Measurements from ENCODE around the gene SERPINB6. TPM values are rescaled to one million over a fixed set of nuclear protein-coding genes. Genes with fewer than 3 reads are reported as not detected.
"Not testable (repeated sequence)": the region's sequence is repeated elsewhere in the genome, so short reads cannot be mapped to it uniquely, and the experiment has no call there.

SERPINB6 gene
- total RNA-seq, 1 experiment from 2014 or later = 131 TPM

GRCh38 chr6:2931970-2932748 is 39.2 kb downstream of the SERPINB6 start:
- H3K4me3 ChIP-seq (ENCODE audit: low read depth in 2 of 2, low read length in 2 of 2) = no peak overlapping the region
- H3K4me1 ChIP-seq (ENCODE audit: control insufficient read depth, insufficient read depth, low read length) = no peaks in the 10 kb centered on the region
- POLR2A ChIA-PET = no interaction called here

GRCh38 chr6:2931055-2931454 is 40.3 kb downstream of the SERPINB6 start:
- H3K27me3 ChIP-seq (ENCODE audit: control insufficient read depth, insufficient read depth, low read length) = peaks cover 3% of the 10 kb centered on the region; the same call in 1 of the 2 replicates
- intact Hi-C loops (cut with micrococcal nuclease; ENCODE audit: unreplicated experiment) = no loop called here
- no peak overlapping the region for H3K27ac ChIP-seq (ENCODE audit: low read length)
- no peak overlapping the region for H3K4me3 ChIP-seq (ENCODE audit: low read depth in 2 of 2, low read length in 2 of 2)
- no peaks in the 10 kb centered on the region for H3K36me3 ChIP-seq (ENCODE audit: control insufficient read depth, insufficient read depth, low read length)
- no peaks in the 10 kb centered on the region for H3K4me1 ChIP-seq (ENCODE audit: control insufficient read depth, insufficient read depth, low read length)
- CTCF ChIA-PET = interaction anchor here (0.8 to 2.2 kb wide), 4 partner anchors 54 to 140 kb away, joined by 3 to 20 read pairs (median 4); no protein-coding TSS in a partner anchor
- H3K9me3 ChIP-seq (ENCODE audit: control insufficient read depth, insufficient read depth, low read depth, low read length) = no peaks in the 10 kb centered on the region
- in situ Hi-C loops (cut with HindIII; ENCODE audit: low pct_unique_long_range_greater_than_20kb, low sequenced_read_pairs) = loop anchor here (5.0 kb wide), 1 partner anchor 39 kb away; no protein-coding TSS in a partner anchor
- no peak for ATAC-seq
- POLR2A ChIA-PET = no interaction called here
- no TSS peak for BruUV-seq (replicated peaks)
- TF ChIP-seq SIN3A (IDR thresholded peaks at IDR 0.05; ENCODE audit: borderline replicate concordance, insufficient read depth, low read depth, low read length) (no peak), POLR2AphosphoS5 (IDR thresholded peaks at IDR 0.05; ENCODE audit: low read depth, low read length) (no peak), REST (IDR thresholded peaks at IDR 0.05; ENCODE audit: insufficient read depth in 1 of 2, low read depth in 2 of 2, low read length in 1 of 2) (no peak), TCF7L2 (IDR thresholded peaks at IDR 0.05; ENCODE audit: low read depth, low read length) (no peak)
- TF ChIP-seq, protein P1, sequence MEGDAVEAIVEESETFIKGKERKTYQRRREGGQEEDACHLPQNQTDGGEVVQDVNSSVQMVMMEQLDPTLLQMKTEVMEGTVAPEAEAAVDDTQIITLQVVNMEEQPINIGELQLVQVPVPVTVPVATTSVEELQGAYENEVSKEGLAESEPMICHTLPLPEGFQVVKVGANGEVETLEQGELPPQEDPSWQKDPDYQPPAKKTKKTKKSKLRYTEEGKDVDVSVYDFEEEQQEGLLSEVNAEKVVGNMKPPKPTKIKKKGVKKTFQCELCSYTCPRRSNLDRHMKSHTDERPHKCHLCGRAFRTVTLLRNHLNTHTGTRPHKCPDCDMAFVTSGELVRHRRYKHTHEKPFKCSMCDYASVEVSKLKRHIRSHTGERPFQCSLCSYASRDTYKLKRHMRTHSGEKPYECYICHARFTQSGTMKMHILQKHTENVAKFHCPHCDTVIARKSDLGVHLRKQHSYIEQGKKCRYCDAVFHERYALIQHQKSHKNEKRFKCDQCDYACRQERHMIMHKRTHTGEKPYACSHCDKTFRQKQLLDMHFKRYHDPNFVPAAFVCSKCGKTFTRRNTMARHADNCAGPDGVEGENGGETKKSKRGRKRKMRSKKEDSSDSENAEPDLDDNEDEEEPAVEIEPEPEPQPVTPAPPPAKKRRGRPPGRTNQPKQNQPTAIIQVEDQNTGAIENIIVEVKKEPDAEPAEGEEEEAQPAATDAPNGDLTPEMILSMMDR (IDR thresholded peaks at IDR 0.05) = no peak
- DNase-seq (ENCODE audit: low read depth, low spot score) = no peak

More at GRCh38 chr6:2931970-2932748, 39.2 kb downstream of the SERPINB6 start:
- H3K27me3 ChIP-seq (ENCODE audit: control insufficient read depth, insufficient read depth, low read length) = peaks cover 3% of the 10 kb centered on the region; the same call in 1 of the 2 replicates
- H3K9me3 ChIP-seq (ENCODE audit: control insufficient read depth, insufficient read depth, low read depth, low read length) = no peaks in the 10 kb centered on the region
- CTCF ChIA-PET = interaction anchor here (0.5 to 2.2 kb wide), 7 partner anchors 20 to 1416 kb away, joined by 3 to 20 read pairs (median 3); no protein-coding TSS in a partner anchor
- H3K36me3 ChIP-seq (ENCODE audit: control insufficient read depth, insufficient read depth, low read length) = no peaks in the 10 kb centered on the region
- intact Hi-C loops (cut with micrococcal nuclease; ENCODE audit: unreplicated experiment) (loop anchor here (1.0 kb wide), 2 partner anchors 86 to 141 kb away; no protein-coding TSS in a partner anchor), in situ Hi-C loops (cut with HindIII; ENCODE audit: low pct_unique_long_range_greater_than_20kb, low sequenced_read_pairs) (loop anchor here (5.0 kb wide), 1 partner anchor 40 kb away; no protein-coding TSS in a partner anchor)
- ATAC-seq (peak; percentile 99), DNase-seq (ENCODE audit: low read depth, low spot score) (peak; percentile 74)
- no TSS peak for BruUV-seq (replicated peaks)
- TF ChIP-seq REST (IDR thresholded peaks at IDR 0.05; ENCODE audit: insufficient read depth in 1 of 2, low read depth in 2 of 2, low read length in 1 of 2) (no peak), SIN3A (IDR thresholded peaks at IDR 0.05; ENCODE audit: borderline replicate concordance, insufficient read depth, low read depth, low read length) (no peak), POLR2AphosphoS5 (IDR thresholded peaks at IDR 0.05; ENCODE audit: low read depth, low read length) (no peak), TCF7L2 (IDR thresholded peaks at IDR 0.05; ENCODE audit: low read depth, low read length) (no peak)
- TF ChIP-seq, protein P1 (IDR thresholded peaks at IDR 0.05) = peak; percentile 99
- no peak overlapping the region for H3K27ac ChIP-seq (ENCODE audit: low read length)

DNA sequence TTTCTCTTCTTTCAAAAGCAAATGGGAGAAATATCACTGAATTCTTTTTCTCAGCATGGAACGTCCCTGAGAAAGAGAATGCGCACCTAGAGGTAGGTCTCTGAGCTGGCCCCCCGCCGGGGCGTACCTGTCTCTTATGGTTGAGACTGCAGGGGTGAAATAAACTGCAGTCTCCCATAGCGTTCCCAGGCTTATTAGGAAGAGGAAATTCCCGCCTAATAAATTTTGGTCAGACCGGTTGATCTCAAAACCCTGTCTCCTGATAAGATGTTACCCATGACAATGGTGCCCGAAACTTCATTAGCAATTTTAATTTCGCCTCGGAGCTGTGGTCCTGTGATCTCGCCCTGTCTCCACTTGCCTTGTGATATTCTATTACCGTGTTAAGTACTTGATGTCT is 43.4 kb downstream of the SERPINB6 start:
- intact Hi-C loops (cut with micrococcal nuclease; ENCODE audit: unreplicated experiment); ATAC-seq; in situ Hi-C loops (cut with HindIII; ENCODE audit: low pct_unique_long_range_greater_than_20kb, low sequenced_read_pairs); H3K27me3 ChIP-seq (ENCODE audit: control insufficient read depth, insufficient read depth, low read length); H3K4me3 ChIP-seq (ENCODE audit: low read depth in 2 of 2, low read length in 2 of 2); H3K36me3 ChIP-seq (ENCODE audit: control insufficient read depth, insufficient read depth, low read length); DNase-seq (ENCODE audit: low read depth, low spot score); POLR2A ChIA-PET; H3K4me1 ChIP-seq (ENCODE audit: control insufficient read depth, insufficient read depth, low read length); BruUV-seq (replicated peaks); H3K27ac ChIP-seq (ENCODE audit: low read length); H3K9me3 ChIP-seq (ENCODE audit: control insufficient read depth, insufficient read depth, low read depth, low read length): not testable (repeated sequence)
- CTCF ChIA-PET = interaction anchor here (0.7 kb wide), 1 partner anchor 81 kb away, joined by 4 read pairs; no protein-coding TSS in a partner anchor
